IMR-90 (cell line): ENCODE data around the gene TOR4A. TPM values are rescaled to one million over a fixed set of nuclear protein-coding genes. Genes with fewer than 3 reads are reported as not detected.

Source experiments
- ATAC-seq: fragments of 200-7000 bp; cut with Tn5 transposase; 2 replicates; pipeline ENCODE4 v1.9.1; 2020; ENCODE audit warnings: low read depth, mild to moderate bottlenecking, moderate library complexity
- BruUV-seq: library from RNA; stranded (reverse); fragments of 400-500 nt; replicated peaks from 2 replicates; lab custom pipeline; 2021; lab: Mats Ljungman, UMichigan
- CTCF ChIA-PET: fragments of 300-600 bp; formaldehyde crosslinking; extraction: SDS; loops from one replicate; lab custom pipeline; 2021; ENCODE audit warnings: antibody characterized with exemption; lab: Yijun Ruan, JAX
- POLR2A ChIA-PET: fragments of 300-600 bp; sonication (Branson Sonifier 250); formaldehyde crosslinking; loops from one replicate; lab custom pipeline; 2022; ENCODE audit warnings: antibody characterized with exemption; ENCODE audit not compliant: unreplicated experiment; lab: Charles Lee
- DNase-seq: peaks from one replicate; pipeline ENCODE4 v3.0.0; 2013
- H2AFZ ChIP-seq: replicated peaks from 2 replicates; pipeline ENCODE3; 2013; ENCODE audit warnings: low read length, mild to moderate bottlenecking; ENCODE audit not compliant: poor library complexity
- H2AK5ac ChIP-seq: 2 replicates; pipeline ENCODE4 v1.6.1; 2013; ENCODE audit warnings: low read depth, low read length, inconsistent platforms
- H2AK9ac ChIP-seq: replicated peaks from 2 replicates; pipeline ENCODE3; 2013; ENCODE audit warnings: mild to moderate bottlenecking, low read depth, low read length, moderate library complexity; ENCODE audit not compliant: poor library complexity
- H2BK120ac ChIP-seq: 2 replicates; pipeline ENCODE4 v1.6.1; 2013; ENCODE audit warnings: low read depth, low read length, inconsistent platforms
- H2BK15ac ChIP-seq: 3 replicates; pipeline ENCODE4 v1.6.1; 2013; ENCODE audit warnings: low read depth, low read length, inconsistent platforms
- H2BK20ac ChIP-seq: 2 replicates; pipeline ENCODE4 v1.6.1; 2013; ENCODE audit warnings: low read depth, mild to moderate bottlenecking, inconsistent platforms, low read length, moderate library complexity
- H2BK5ac ChIP-seq: 2 replicates; pipeline ENCODE4 v1.6.1; 2013; ENCODE audit warnings: mild to moderate bottlenecking, low read depth, low read length, inconsistent platforms; ENCODE audit not compliant: poor library complexity, severe bottlenecking
- H3K14ac ChIP-seq: replicated peaks from 2 replicates; pipeline ENCODE4 v1.6.1; 2013; ENCODE audit warnings: low read depth, low read length, inconsistent platforms
- H3K18ac ChIP-seq: 2 replicates; pipeline ENCODE4 v1.6.1; 2013; ENCODE audit warnings: low read depth, low read length, control low read depth
- H3K23ac ChIP-seq: 2 replicates; pipeline ENCODE4 v1.6.1; 2013; ENCODE audit warnings: low read depth, low read length, inconsistent platforms
- H3K27ac ChIP-seq: 2 replicates; pipeline ENCODE4 v1.5.1; 2013; ENCODE audit warnings: mild to moderate bottlenecking, control low read depth, low read length; ENCODE audit not compliant: insufficient read depth
- H3K27me3 ChIP-seq: 2 replicates; pipeline ENCODE4 v1.6.1; 2013; ENCODE audit warnings: low read length; ENCODE audit not compliant: control insufficient read depth, insufficient read depth
- H3K36me3 ChIP-seq: 2 replicates; pipeline ENCODE4 v1.6.1; 2013; ENCODE audit warnings: low read length, mixed read lengths; ENCODE audit not compliant: control insufficient read depth, insufficient read depth
- H3K4ac ChIP-seq: 2 replicates; pipeline ENCODE4 v1.6.1; 2013; ENCODE audit warnings: low read depth, low read length, inconsistent platforms
- H3K4me1 ChIP-seq: 2 replicates; pipeline ENCODE4 v1.6.1; 2013; ENCODE audit warnings: low read length, mixed read lengths; ENCODE audit not compliant: control insufficient read depth, insufficient read depth
- H3K4me2 ChIP-seq: 2 replicates; pipeline ENCODE4 v1.6.1; 2013; ENCODE audit warnings: low read depth, mild to moderate bottlenecking, control low read depth, low read length, moderate library complexity
- H3K4me3 ChIP-seq: 2 replicates; pipeline ENCODE4 v1.5.1; 2013; ENCODE audit warnings: low read depth, mild to moderate bottlenecking, control low read depth, low read length, moderate library complexity; ENCODE audit not compliant: insufficient read depth
- H3K56ac ChIP-seq: 2 replicates; pipeline ENCODE4 v1.6.1; 2013; ENCODE audit warnings: low read length, inconsistent platforms; ENCODE audit not compliant: insufficient read depth; ENCODE audit errors: extremely low read depth
- H3K79me1 ChIP-seq, 2 experiments: 2 replicates each; pipeline ENCODE4 v1.6.1; 2013; ENCODE audit warnings: low read length in 2 of 2, inconsistent platforms in 1 of 2, low read depth in 1 of 2
- H3K9ac ChIP-seq: 2 replicates; pipeline ENCODE4 v1.6.1; 2013; ENCODE audit warnings: low read depth, low read length, control low read depth
- H3K9me1 ChIP-seq: 2 replicates; pipeline ENCODE4 v1.6.1; 2013; ENCODE audit warnings: low read length, inconsistent platforms; ENCODE audit not compliant: insufficient read depth
- H3K9me3 ChIP-seq: 2 replicates; pipeline ENCODE4 v1.6.1; 2013; ENCODE audit warnings: low read length; ENCODE audit not compliant: control insufficient read depth, insufficient read depth
- H4K20me1 ChIP-seq: 2 replicates; pipeline ENCODE4 v1.6.1; 2013; ENCODE audit warnings: low read length, inconsistent platforms; ENCODE audit not compliant: insufficient read depth
- H4K5ac ChIP-seq: 2 replicates; pipeline ENCODE4 v1.6.1; 2013; ENCODE audit warnings: mild to moderate bottlenecking, low read depth, low read length, control low read depth
- H4K8ac ChIP-seq, 2 experiments: 2 replicates each; pipeline ENCODE4 v1.6.1; 2013; ENCODE audit warnings: low read depth in 2 of 2, low read length in 2 of 2, control low read depth in 1 of 2, inconsistent platforms in 1 of 2
- H4K91ac ChIP-seq: 2 replicates; pipeline ENCODE4 v1.6.1; 2013; ENCODE audit warnings: low read depth, low read length, inconsistent platforms; ENCODE audit not compliant: insufficient read depth
- BHLHE40 ChIP-seq: fragments of 150-350 bp; IDR thresholded peaks from 2 replicates; pipeline ENCODE4 v1.6.1; 2016; ENCODE audit warnings: mild to moderate bottlenecking, low read depth, low read length
- CEBPB ChIP-seq: IDR thresholded peaks from 2 replicates; pipeline ENCODE4 v1.6.1; 2012; ENCODE audit warnings: low read depth, low read length, improper control_type of control experiment
- CHD1 ChIP-seq: IDR thresholded peaks from 2 replicates; pipeline ENCODE4 v1.6.1; 2012; ENCODE audit warnings: low read depth, low read length, improper control_type of control experiment
- CTCF ChIP-seq: conservative IDR thresholded peaks from 2 replicates; pipeline ENCODE4 v1.5.1; 2012; ENCODE audit warnings: mild to moderate bottlenecking, low read depth, low read length, improper control_type of control experiment
- ELK1 ChIP-seq: fragments of 150-350 bp; IDR thresholded peaks from 2 replicates; pipeline ENCODE4 v1.6.1; 2016; ENCODE audit warnings: low read depth, mild to moderate bottlenecking, low read length, moderate library complexity, borderline replicate concordance
- FOS ChIP-seq: fragments of 150-350 bp; IDR thresholded peaks from 2 replicates; pipeline ENCODE4 v1.6.1; 2016; ENCODE audit warnings: low read depth, low read length
- MAFK ChIP-seq: IDR thresholded peaks from 2 replicates; pipeline ENCODE4 v1.6.1; 2012; ENCODE audit warnings: low read depth, low read length, improper control_type of control experiment
- MAZ ChIP-seq: IDR thresholded peaks from 2 replicates; pipeline ENCODE4 v1.6.1; 2012; ENCODE audit warnings: low read depth, mild to moderate bottlenecking, low read length, improper control_type of control experiment, moderate library complexity, borderline replicate concordance
- MXI1 ChIP-seq: IDR thresholded peaks from 2 replicates; pipeline ENCODE4 v1.6.1; 2012; ENCODE audit warnings: low read depth, mild to moderate bottlenecking, low read length, moderate library complexity, borderline replicate concordance
- NFE2L2 ChIP-seq: fragments of 150-350 bp; IDR thresholded peaks from 2 replicates; pipeline ENCODE4 v1.6.1; 2016; ENCODE audit warnings: low read depth, mild to moderate bottlenecking, low read length
- POLR2A ChIP-seq: IDR thresholded peaks from 2 replicates; pipeline ENCODE4 v1.6.1; 2012; ENCODE audit warnings: mild to moderate bottlenecking, low read depth, low read length
- RAD21 ChIP-seq: IDR thresholded peaks from 2 replicates; pipeline ENCODE4 v1.6.1; 2012; ENCODE audit warnings: low read length, improper control_type of control experiment
- RCOR1 ChIP-seq: IDR thresholded peaks from 2 replicates; pipeline ENCODE4 v1.6.1; 2012; ENCODE audit warnings: mild to moderate bottlenecking, low read length, improper control_type of control experiment; ENCODE audit not compliant: insufficient replicate concordance
- RFX5 ChIP-seq: IDR thresholded peaks from 2 replicates; pipeline ENCODE4 v1.8.0; 2012; ENCODE audit warnings: low read depth, mild to moderate bottlenecking, low read length, moderate library complexity
- SMC3 ChIP-seq: fragments of 150-350 bp; IDR thresholded peaks from 2 replicates; pipeline ENCODE4 v1.6.1; 2016; ENCODE audit warnings: low read depth, mild to moderate bottlenecking, antibody characterized with exemption, low read length, moderate library complexity
- USF2 ChIP-seq: fragments of 150-350 bp; IDR thresholded peaks from 2 replicates; pipeline ENCODE4 v1.6.1; 2017; ENCODE audit warnings: mild to moderate bottlenecking, antibody characterized with exemption, low read length, low read depth
- WGBS, 2 experiments: methylation state at CpG; one replicate each; pipeline versions ENCODE4 v1.1.5 to v1.1.7; 2013; ENCODE audit warnings: missing lambda C conversion rate in 2 of 2; ENCODE audit not compliant: insufficient read length in 1 of 2; ENCODE audit errors: extremely low coverage in 2 of 2; 5-methylcytosine and 5-hydroxymethylcytosine counted together
- dilution Hi-C: fragments of 300-500 bp; cut with HindIII; formaldehyde crosslinking; loops from one replicate; pipeline ENCODE4 v1.14.3; 2018; ENCODE audit warnings: low sequenced_read_pairs; ENCODE audit not compliant: unreplicated experiment
- in situ Hi-C: fragments of 300-500 bp; cut with MboI; formaldehyde crosslinking; loops from 3 replicates; pipeline ENCODE4 v1.14.3; 2019; ENCODE audit warnings: low sequenced_read_pairs, inconsistent platforms, mixed read lengths
- intact Hi-C: fragments of 100-400 bp; cut with micrococcal nuclease; formaldehyde crosslinking; loops from 2 replicates; pipeline ENCODE4 v1.10.0; 2022
- polyA plus RNA-seq, 3 experiments: library from polyadenylated mRNA; depleted of rRNA; stranded (reverse); fragments of >200 nt; gene quantifications; 2 replicates each; pipeline ENCODE4 v1.2.3, GENCODE V29; 2012; ENCODE audit warnings: low replicate concordance in 1 of 3
- total RNA-seq: library from RNA; depleted of rRNA; stranded (reverse); fragments of >200 nt; gene quantifications from 2 replicates; pipeline ENCODE4 v1.2.3, GENCODE V29; 2012

Gene TOR4A
- total and polyA plus RNA-seq, 2 of the 4 experiments (the other 2 are of a cell fraction) = 9.7 to 22.9 TPM

GRCh38 chr9:137326445-137327065, 49.0 kb downstream of the TOR4A start:
- H2AK9ac ChIP-seq = no peak overlapping the region
- H3K9ac ChIP-seq = no peak overlapping the region
- in situ Hi-C loops (no loop called here), dilution Hi-C loops (no loop called here), intact Hi-C loops (no loop called here)
- no peak overlapping the region for H3K4me2 ChIP-seq
- no peak overlapping the region for H3K56ac ChIP-seq
- no peak overlapping the region for H2BK15ac ChIP-seq
- no peak overlapping the region for H2AFZ ChIP-seq
- no peak overlapping the region for H4K91ac ChIP-seq
- H3K4ac ChIP-seq = no peak overlapping the region
- H3K4me1 ChIP-seq = no peaks in the 10 kb centered on the region
- 81% methylated on average over 6 of the region's 19 CpGs; no CpG with 5 or more reads in 1 of the 2 experiments for WGBS, 2 experiments
- no peak overlapping the region for H3K27ac ChIP-seq
- H3K4me3 ChIP-seq = no peak overlapping the region
- H4K20me1 ChIP-seq = no peaks in the 10 kb centered on the region
- POLR2A ChIA-PET = no interaction called here
- no peak overlapping the region for H4K8ac ChIP-seq
- H2BK5ac ChIP-seq = no peak overlapping the region
- CTCF ChIA-PET = no interaction called here
- H4K5ac ChIP-seq = no peak overlapping the region
- no peak overlapping the region for H2BK120ac ChIP-seq
- H3K27me3 ChIP-seq = no peaks in the 10 kb centered on the region; the same call in 1 of the 2 replicates
- ATAC-seq (no peak), DNase-seq (no peak)
- no peaks in the 10 kb centered on the region; the same call in 1 of the 2 replicates for H3K9me3 ChIP-seq
- no peaks in the 10 kb centered on the region for H3K9me1 ChIP-seq
- TF ChIP-seq CEBPB = no peak
- no peak for TF ChIP-seq NFE2L2
- no peak for TF ChIP-seq RFX5
- TF ChIP-seq CTCF = no peak
- TF ChIP-seq MXI1 = no peak
- no peak for TF ChIP-seq FOS
- no peak for TF ChIP-seq USF2
- TF ChIP-seq SMC3 = no peak
- TF ChIP-seq CHD1 = no peak
- no peak for TF ChIP-seq BHLHE40
- TF ChIP-seq ELK1 = no peak
- TF ChIP-seq MAFK = no peak
- TF ChIP-seq POLR2A = no peak
- no peak for TF ChIP-seq MAZ
- no peak for TF ChIP-seq RAD21
- TF ChIP-seq RCOR1 = no peak
- no peaks in the 10 kb centered on the region for H3K36me3 ChIP-seq
- no peak overlapping the region for H3K23ac ChIP-seq
- H3K18ac ChIP-seq = no peak overlapping the region
- BruUV-seq = no TSS peak
- H2AK5ac ChIP-seq = no peak overlapping the region
- no peak overlapping the region for H2BK20ac ChIP-seq
- no peak overlapping the region for H3K14ac ChIP-seq
- H3K79me1 ChIP-seq = no peaks in the 10 kb centered on the region
